ENCODE data around the gene TMEM158.

DNA sequence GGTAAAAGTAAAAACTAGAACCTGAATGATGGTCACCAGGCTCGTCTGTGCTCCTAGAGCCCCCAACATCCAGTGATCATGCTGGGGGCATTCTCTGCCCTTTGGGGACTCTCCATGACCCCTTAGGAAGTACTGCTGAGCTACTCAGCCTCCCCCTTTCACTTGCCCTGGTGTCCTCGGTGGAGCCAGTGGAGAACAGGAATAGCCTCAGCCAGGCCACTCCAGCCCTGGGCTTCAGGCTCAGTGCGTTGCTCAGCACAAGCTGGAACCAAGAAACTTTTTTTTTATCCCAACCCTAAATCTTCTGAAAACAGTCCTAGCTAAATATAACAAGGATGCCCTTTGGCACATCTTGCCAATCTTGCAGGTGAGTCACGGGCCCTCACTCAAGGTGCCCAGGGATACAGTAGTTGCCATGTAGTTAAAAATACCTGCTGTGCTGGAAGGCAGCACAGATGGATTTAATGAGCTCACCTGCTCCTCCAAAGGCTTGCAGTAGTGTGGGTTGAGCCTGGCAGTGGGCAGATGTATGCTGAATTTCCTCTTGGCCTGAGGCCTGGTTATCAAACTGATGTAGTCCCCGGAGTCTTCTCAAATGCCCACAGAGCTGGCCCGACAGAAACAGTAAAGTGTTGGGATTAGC, 46.9 kb upstream of the TMEM158 start:
- TF ChIP-seq POLR2AphosphoS5 (IDR thresholded peaks at IDR 0.05) (no peak), POLR2A (IDR thresholded peaks at IDR 0.05) (no peak)
- TF ChIP-seq, protein P1, sequence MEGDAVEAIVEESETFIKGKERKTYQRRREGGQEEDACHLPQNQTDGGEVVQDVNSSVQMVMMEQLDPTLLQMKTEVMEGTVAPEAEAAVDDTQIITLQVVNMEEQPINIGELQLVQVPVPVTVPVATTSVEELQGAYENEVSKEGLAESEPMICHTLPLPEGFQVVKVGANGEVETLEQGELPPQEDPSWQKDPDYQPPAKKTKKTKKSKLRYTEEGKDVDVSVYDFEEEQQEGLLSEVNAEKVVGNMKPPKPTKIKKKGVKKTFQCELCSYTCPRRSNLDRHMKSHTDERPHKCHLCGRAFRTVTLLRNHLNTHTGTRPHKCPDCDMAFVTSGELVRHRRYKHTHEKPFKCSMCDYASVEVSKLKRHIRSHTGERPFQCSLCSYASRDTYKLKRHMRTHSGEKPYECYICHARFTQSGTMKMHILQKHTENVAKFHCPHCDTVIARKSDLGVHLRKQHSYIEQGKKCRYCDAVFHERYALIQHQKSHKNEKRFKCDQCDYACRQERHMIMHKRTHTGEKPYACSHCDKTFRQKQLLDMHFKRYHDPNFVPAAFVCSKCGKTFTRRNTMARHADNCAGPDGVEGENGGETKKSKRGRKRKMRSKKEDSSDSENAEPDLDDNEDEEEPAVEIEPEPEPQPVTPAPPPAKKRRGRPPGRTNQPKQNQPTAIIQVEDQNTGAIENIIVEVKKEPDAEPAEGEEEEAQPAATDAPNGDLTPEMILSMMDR (IDR thresholded peaks at IDR 0.05), result no peak
